NCI-H2196 (cell line): ENCODE measurements around the gene SDC3.
A peak's percentile ranks its signal among the peaks of the same experiment; 100 is the strongest.
"Not testable (repeated sequence)": the region's sequence is repeated elsewhere in the genome, so short reads cannot be mapped to it uniquely, and the experiment has no call there.

ENCODE experiments used
- DNase-seq: peaks from one replicate; lab custom pipeline; 2025; ENCODE audit not compliant: unreplicated experiment; lab: John Stamatoyannopoulos, UW

Gene SDC3

DNA sequence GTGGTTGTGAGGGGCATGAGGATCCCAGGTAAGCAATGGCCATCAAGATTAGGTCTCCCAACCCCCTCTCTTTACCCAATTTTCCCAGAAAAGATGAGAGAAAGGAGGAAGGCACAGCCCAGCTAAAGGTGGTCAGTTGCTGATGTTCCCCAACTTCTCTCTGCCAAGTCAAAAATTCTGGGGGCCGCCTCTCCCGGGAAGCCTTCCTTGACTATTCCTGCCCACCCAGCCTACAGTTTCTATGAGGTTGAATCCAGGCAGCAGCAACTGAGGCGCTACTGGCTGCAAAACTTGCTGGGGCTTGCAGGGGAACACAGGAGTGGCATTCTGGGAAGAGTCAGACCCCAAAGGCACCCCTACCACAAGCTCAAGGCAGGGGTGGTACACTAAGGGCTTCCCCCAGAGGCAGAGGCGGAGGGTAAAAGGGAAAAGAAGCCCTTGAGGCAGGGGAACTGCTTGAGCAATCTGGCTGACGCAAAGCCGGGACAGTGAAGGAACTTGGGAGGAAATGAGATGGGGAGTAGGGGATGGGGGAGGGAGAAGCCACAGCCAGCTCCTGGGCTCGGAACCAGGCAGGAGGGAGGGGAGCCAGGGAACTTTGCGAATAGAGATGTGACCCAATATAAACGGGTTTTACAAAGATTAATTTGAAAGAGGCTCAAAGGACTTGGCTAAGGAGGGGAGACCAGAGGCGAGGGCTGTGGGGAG lies 31.2 kb downstream of the SDC3 start:
- DNase-seq = no peak

DNA sequence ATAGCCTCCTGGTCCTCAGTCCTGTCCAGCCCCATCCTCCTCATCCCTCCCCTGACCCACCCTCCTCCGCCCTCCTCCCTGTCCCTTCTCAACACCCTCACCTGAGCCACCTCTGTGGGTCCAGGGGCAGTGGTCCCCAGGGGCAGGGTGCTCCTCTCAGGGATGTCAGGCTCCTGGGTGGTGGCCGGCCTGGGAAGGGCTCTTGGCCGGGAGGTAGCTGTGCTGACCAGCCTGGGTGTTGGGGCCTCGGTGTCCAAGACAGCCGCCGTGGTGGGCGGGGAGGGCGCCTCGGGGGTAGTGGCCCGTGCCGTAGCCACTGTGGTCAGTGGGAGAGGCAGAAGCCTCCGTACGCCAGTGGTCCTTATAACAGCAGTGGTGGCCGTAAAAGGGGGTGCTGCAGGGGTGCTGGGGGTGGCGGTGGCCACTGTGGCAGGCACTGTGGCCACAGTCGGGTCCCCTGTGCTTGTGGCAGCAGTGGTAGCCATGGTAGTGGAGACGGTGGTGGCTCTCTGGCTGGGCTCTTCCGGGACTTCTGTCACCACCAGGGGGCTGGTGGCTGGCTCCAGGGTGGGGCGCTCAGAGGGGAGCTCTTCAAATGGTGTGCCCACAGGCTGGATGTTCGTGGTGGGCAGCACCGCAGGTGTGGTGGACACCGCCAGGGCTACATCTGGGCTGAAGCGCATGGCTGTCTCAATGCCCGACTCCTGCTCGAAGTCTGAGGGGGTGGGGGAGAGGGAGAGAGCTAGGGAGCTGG lies 31.9 kb downstream of the SDC3 start:
- no peak for DNase-seq

- DNase-seq = no peak
Measured at GRCh38 chr1:30875916-30876315, 32.6 kb downstream of the SDC3 start.

- no peak for DNase-seq
Measured at GRCh38 chr1:30875197-30875596, 33.4 kb downstream of the SDC3 start.

DNA sequence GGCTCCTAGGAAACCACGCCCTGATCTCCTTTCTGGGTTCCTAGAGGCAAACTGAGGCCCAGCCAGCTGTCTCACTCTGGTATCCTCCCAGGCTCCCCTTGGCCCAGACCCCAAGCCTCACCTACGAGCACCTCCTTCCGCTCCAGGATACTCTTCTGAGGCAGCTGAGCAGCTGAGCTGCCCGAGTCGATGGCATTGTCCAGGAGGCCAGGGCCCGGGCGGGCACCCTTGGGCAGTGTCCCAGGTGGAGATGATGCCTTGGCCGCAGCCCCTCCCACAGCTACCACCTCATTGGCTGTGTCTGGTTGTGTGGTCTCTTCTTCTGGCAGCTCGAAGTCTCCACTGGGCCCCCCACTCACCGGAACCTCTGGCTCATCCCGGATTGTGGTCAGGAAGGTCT lies 34.4 kb downstream of the SDC3 start:
- DNase-seq = no peak

- no peak for DNase-seq
Measured at GRCh38 chr1:30872948-30873263, 35.7 kb downstream of the SDC3 start.

DNA sequence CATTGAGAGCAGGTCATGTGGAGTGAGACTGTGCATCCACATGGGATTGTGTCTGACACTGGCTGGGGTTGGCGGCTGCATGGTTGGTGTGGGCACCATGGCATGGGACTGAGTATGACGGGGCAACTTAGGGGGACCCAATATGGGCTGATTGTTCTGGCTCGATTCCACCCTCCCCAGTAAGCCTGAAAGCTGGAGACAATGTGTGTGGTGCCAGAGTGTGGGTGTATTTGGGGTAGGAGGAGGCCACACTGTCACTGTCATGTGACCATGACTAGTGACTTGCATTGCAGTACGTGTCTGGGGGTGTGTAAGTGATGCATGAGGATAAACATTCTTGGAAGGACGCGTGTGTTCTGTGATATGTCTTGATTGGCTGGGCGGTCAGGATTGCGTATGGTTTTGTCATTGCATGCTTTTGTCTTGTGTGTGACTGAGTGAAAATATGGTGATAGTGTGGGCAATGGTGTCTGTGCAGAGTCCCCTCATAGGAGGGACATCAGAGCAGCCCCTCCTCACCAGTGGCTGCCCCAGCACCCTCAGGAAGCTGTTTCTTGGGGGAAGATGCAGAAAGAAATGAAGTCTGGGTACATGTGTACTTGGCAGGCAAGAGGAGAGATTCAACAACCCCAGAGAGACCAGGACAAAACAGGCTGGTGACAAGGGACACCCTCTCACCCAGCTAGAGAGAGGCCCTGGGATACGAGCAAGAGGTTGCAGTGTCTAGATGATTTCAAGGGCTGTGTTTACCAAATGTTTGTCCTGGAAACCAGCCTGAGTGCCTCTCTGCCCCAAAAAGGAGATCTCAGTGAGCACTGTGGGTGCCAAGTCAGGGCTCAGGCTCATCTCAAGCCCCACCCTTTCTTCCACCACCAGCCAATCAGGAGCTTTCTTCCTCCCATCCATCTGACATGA lies 36.3 kb downstream of the SDC3 start:
- no peak for DNase-seq

GRCh38 chr1:30871276-30871871 lies 37.2 kb downstream of the SDC3 start:
- DNase-seq = no peak

DNA sequence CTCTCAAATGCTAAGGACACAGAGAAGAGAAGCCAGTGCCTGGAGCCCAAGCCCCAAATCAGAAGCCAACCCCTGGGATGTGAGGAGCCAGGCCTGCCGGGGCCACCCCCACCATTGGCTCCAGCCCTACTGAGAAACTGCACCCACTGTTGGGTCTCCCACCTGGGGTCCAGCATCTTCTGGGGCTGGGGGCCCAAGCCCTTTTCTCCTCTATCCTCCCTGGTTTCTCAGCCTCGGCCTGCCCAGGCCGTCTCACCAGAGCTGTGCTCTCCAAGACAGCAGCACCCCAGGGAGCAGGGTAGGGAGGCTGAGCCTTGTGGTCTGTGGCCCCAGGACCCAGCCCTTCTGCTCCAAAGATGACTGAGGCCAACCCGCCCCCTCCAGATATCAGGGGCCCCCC lies 37.9 kb downstream of the SDC3 start:
- DNase-seq = no peak

DNA sequence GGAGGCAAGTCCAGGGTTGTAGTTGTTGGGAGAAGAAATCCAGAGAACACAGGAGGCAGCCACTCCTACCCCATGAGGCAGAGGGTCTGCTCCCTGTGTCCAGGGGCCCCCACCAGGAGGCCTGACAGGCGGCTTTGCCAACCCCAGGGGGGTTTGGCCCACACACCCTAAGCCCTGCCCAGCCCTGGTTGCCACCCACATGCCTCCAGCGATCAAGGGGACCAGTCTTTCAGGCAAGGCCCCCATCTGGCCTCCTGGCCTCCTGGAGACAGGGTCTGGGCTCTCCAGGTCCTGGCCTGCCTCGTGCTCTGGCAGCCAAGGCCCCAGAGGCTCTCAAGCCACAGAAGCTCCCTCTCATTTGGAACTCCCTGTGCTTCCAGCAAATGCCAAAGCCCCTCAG lies 38.5 kb downstream of the SDC3 start:
- DNase-seq = no peak

DNA sequence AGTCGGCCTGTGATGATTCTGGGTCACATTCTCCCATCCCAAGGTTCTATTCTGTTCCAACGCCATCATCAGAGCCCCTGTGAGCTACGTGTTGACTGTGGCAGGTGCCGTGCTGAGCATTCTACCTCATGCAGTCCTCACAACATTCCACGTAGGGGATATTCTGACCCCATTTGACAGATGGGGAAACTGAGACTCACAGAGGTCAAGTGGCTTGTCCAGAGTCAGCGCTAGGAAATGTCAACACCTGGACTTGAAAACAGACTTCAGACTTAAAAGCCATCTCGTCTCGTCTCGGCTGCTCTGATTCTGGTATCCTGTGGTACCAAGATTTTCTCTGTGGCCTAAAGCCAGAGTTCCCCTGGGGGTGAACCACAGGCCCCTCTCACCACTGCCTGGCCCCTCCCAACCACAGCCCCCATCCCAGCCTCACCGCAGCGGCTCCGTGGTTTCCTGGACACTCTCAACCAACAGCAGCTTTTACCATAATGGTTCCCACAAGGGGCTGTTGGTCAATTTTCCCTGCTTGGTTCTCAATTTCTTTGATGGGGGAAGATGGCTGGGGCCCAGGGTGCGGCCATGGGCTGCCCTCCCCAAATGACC lies 39.6 kb downstream of the SDC3 start:
- no peak for DNase-seq

GRCh38 chr1:30868057-30868456 lies 40.5 kb downstream of the SDC3 start:
- not testable (repeated sequence) for DNase-seq

- DNase-seq = no peak
Measured at GRCh38 chr1:30867537-30867936, 41.0 kb downstream of the SDC3 start.

DNA sequence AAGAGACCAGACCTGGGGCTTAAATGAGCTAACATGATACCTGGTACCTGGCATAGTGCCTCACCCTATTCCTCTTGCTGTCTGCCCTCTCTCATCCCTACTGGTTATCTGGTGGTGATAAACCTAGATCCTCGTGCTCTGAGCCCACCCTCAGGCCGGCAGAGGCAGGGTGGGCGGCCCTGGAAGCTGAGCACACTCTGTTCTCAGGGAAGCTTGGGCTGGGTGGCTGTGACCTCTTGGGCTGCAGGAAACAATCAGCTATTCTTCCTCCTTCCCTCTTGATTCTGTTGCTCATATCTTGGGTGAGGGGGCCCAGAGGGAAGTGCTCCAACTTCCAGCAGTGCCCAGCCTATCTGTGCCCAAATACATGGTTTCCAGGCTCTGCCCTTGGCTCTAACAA lies 42.0 kb downstream of the SDC3 start:
- no peak for DNase-seq

GRCh38 chr1:30864681-30865080 lies 43.9 kb downstream of the SDC3 start:
- no peak for DNase-seq

DNA sequence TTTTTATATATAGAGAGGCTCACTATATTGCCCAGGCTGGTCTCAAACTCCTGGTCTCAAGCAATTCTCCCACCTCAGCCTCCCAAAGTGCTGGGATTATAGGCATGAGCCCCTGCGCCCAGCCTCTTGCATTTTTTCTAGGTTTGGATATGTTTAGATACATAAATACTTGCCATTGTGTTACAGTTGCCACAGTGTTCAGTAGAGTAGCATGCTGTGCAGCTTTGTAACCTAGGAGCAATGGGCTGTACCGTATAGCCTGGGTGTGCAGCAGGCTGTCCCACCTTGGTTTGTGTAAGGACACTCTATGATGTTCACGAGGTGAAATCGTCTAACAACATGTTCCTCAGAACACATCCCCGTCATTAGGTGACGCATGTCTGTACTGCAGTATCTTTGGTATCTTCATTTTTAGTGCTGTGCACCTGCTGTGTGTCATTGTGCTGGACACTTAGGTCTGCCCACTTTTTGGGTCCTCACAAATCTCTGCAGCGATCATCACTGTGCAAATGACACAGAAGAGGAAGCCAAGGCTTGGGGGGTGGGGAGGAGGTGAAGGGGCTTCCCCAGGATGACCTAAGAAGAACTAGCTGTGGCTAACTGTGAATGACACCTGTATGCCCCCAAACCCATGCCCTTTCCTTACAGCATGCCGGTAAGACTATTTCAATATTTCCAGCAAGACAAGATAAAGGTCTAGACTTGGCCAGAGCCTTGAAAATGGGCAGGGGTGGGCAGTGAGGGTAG lies 44.5 kb downstream of the SDC3 start:
- no peak for DNase-seq

DNA sequence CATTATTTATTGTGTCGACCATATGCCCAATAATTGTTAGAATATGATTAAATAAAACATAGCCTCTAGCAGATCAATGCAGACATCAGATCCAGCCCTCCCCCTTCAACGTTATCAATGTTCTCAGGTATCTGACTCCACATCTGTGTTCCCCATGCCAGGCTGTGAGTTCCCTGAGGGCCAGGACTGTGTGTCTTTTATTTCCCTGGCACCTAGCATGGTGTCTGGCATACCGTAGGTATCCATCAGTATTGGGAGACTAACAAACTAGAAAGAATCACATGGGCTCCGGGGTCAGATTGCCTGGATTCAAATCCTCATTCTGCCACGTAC lies 48.3 kb downstream of the SDC3 start:
- DNase-seq = no peak

- DNase-seq = no peak
Measured at GRCh38 chr1:30857964-30858363, 50.6 kb downstream of the SDC3 start.

DNA sequence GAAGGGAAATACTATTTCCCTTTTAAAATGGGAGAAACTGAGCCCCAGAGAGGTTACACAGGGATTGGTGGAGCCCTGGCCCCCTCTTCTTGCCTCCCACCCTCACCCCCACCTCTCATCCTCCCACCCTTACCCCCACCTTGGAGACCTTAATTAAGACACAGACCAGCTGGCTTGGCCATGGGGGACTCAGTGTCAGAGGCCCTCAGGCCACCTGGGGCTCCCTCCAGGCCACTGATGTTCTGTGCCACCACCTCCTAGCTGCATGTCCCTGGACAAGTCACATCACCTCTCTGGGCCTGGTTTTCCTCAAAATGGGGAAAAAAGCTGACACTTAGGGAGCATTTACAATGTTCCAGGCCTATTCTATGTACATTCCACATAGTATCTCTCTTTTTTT lies 51.5 kb downstream of the SDC3 start:
- DNase-seq = no peak

DNA sequence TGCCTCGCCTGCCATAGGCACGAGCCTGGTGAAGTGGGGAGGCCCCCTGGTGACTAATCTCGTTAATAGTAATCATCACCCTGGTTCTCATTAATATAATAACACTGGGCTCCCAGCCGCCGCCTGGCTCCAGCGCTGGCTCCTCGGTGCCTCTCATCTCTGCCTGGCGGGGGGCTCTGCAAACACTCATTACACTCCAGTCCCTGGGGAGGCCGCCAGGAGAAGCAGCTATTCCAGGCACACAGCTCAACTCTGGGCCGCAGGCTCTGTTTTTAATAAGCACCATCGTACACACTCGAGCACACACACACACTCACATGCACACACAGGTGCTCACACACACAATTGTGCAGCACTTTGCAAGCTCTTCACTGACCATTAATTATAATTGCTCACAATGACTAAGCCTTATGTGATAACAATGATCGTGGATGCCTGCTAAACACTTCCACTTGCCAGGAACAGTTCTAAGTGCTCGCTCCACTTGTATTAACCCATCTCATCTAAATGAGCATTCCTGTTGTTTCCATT lies 52.2 kb downstream of the SDC3 start:
- peak; percentile 72 for DNase-seq
